Measurements from ENCODE around the gene HINFP. TPM values are rescaled to one million over a fixed set of nuclear protein-coding genes. Genes with fewer than 3 reads are reported as not detected.

HINFP gene
- total RNA-seq, 1 experiment from 2014 or later, result 38.1 TPM

- intact Hi-C loops (cut with micrococcal nuclease), result no loop called here
- ChIA-PET CTCF (interaction anchor here (0.9 to 1.0 kb wide), 2 partner anchors 12 to 16 kb away, joined by 3 read pairs; no protein-coding TSS in a partner anchor), POLR2A (interaction anchor here (1.3 kb wide), 1 partner anchor 16 kb away, joined by 3 read pairs; the partner anchor contains the start of gene NLRX1), RAD21 (ENCODE audit: low non-redundant PET in 1 of 2, low total read pairs in 2 of 2, uncharacterized antibody in 2 of 2, unreplicated experiment in 2 of 2) (no interaction called here)
- no peaks in the 10 kb centered on the region for H3K79me2 ChIP-seq (ENCODE audit: insufficient read depth, low read length)
- H3K4me1 ChIP-seq (ENCODE audit: control insufficient read depth in 1 of 2, insufficient read depth in 2 of 2, low read length in 2 of 2), result peaks cover 12 to 24% of the 10 kb centered on the region in 2 experiments; a peak in 3 of 4 replicates
- no peaks in the 10 kb centered on the region for H3K36me3 ChIP-seq (ENCODE audit: control insufficient read depth in 1 of 2, insufficient read depth in 2 of 2, low read length in 2 of 2)
- H3K9ac ChIP-seq (ENCODE audit: low read length), result no peak overlapping the region
- TF ChIP-seq CTCF (IDR thresholded peaks at IDR 0.05 in 2 of 3, conservative IDR thresholded peaks at IDR 0.05 in 1 of 3; ENCODE audit: borderline replicate concordance in 1 of 3, insufficient read depth in 1 of 3, low read depth in 2 of 3, low read length in 2 of 3) (peak in 2 of 3 experiments; percentile 30 to 35; a peak in 3 of 6 replicates), SRF (IDR thresholded peaks at IDR 0.05; ENCODE audit: low read depth) (no peak), TCF7L2 (IDR thresholded peaks at IDR 0.05; ENCODE audit: borderline replicate concordance, extremely low read depth, insufficient read depth, insufficient read length) (no peak)
- H3K4me2 ChIP-seq (ENCODE audit: low read length), result no peak overlapping the region
- no peak overlapping the region for H3K4me3 ChIP-seq (replicated peaks in 1 of 2; ENCODE audit: low read depth in 1 of 2, low read length in 2 of 2)
- DNase-seq (ENCODE audit: low read depth, low spot score), result no peak
- H3K9me3 ChIP-seq (ENCODE audit: control insufficient read depth in 1 of 2, insufficient read depth in 1 of 2, low read depth in 1 of 2, low read length in 2 of 2), result no peaks in the 10 kb centered on the region
- no peak overlapping the region for H2AFZ ChIP-seq (ENCODE audit: low read depth, low read length, poor library complexity, severe bottlenecking)
- no TSS peak for BruUV-seq (replicated peaks)
- H3K27ac ChIP-seq (ENCODE audit: low read depth, low read length), result no peak overlapping the region
- H3K27me3 ChIP-seq (ENCODE audit: insufficient read depth, low read length), result no peaks in the 10 kb centered on the region
- no peaks in the 10 kb centered on the region for H3K9me2 ChIP-seq (ENCODE audit: insufficient read depth)
- ATAC-seq, result no peak
- H4K20me1 ChIP-seq (ENCODE audit: insufficient read depth), result no peaks in the 10 kb centered on the region
Measured at GRCh38 chr11:119153049-119153818, 31.9 kb downstream of the HINFP start.

GRCh38 chr11:119154178-119154577 lies 32.8 kb downstream of the HINFP start:
- RAD21 ChIA-PET (ENCODE audit: low non-redundant PET in 1 of 2, low total read pairs in 2 of 2, uncharacterized antibody in 2 of 2, unreplicated experiment in 2 of 2), result no interaction called here
- Histone ChIP-seq H4K20me1 (ENCODE audit: insufficient read depth) (no peaks in the 10 kb centered on the region), H3K9me3 (ENCODE audit: control insufficient read depth in 1 of 2, insufficient read depth in 1 of 2, low read depth in 1 of 2, low read length in 2 of 2) (no peaks in the 10 kb centered on the region), H3K27ac (ENCODE audit: low read depth, low read length) (no peak overlapping the region), H3K9ac (ENCODE audit: low read length) (no peak overlapping the region), H3K27me3 (ENCODE audit: insufficient read depth, low read length) (no peaks in the 10 kb centered on the region), H2AFZ (ENCODE audit: low read depth, low read length, poor library complexity, severe bottlenecking) (no peak overlapping the region), H3K4me1 (ENCODE audit: control insufficient read depth in 1 of 2, insufficient read depth in 2 of 2, low read length in 2 of 2) (peaks cover 8 to 17% of the 10 kb centered on the region in 2 experiments; a peak in 3 of 4 replicates), H3K36me3 (ENCODE audit: control insufficient read depth in 1 of 2, insufficient read depth in 2 of 2, low read length in 2 of 2) (no peaks in the 10 kb centered on the region), H3K4me2 (ENCODE audit: low read length) (no peak overlapping the region), H3K4me3 (replicated peaks in 1 of 2; ENCODE audit: low read depth in 1 of 2, low read length in 2 of 2) (no peak overlapping the region), H3K9me2 (ENCODE audit: insufficient read depth) (no peaks in the 10 kb centered on the region), H3K79me2 (ENCODE audit: insufficient read depth, low read length) (no peaks in the 10 kb centered on the region)
- no peak for ATAC-seq
- DNase-seq (ENCODE audit: low read depth, low spot score), result no peak
- no TSS peak for BruUV-seq (replicated peaks)
- intact Hi-C loops (cut with micrococcal nuclease), result no loop called here
- POLR2A ChIA-PET, result no interaction called here
- no peak for TF ChIP-seq CBX3 (IDR thresholded peaks at IDR 0.05; ENCODE audit: low read depth)
- CTCF ChIA-PET, result interaction anchor here (0.9 to 1.7 kb wide), 2 partner anchors 15 kb away, joined by 3 to 5 read pairs; no protein-coding TSS in a partner anchor

Measured in HCT116 (cell line).